Smooth muscle cell (in vitro differentiated cells): ENCODE data around the gene ST6GALNAC1. TPM values are rescaled to one million over a fixed set of nuclear protein-coding genes. Genes with fewer than 3 reads are reported as not detected.

Experiments
- DNase-seq: peaks from one replicate; lab custom pipeline; 2025; ENCODE audit not compliant: unreplicated experiment; lab: John Stamatoyannopoulos, UW
- H2AFZ ChIP-seq: fragments of 200-600 bp; sonication (generic); 2 replicates; pipeline ENCODE4 v1.6.0; 2016; ENCODE audit warnings: antibody characterized with exemption, low read depth, mild to moderate bottlenecking
- H3F3A ChIP-seq: fragments of 200-600 bp; sonication (generic); 2 replicates; pipeline ENCODE4 v1.6.0; 2017; ENCODE audit warnings: antibody characterized with exemption, low read depth
- H3K27ac ChIP-seq: fragments of 200-600 bp; sonication (generic); 2 replicates; pipeline ENCODE4 v1.5.1; 2016; ENCODE audit warnings: low read depth, mild to moderate bottlenecking
- H3K27me3 ChIP-seq: fragments of 200-600 bp; sonication (generic); 2 replicates; pipeline ENCODE4 v1.6.1; 2016; ENCODE audit warnings: low read depth, mild to moderate bottlenecking
- H3K36me3 ChIP-seq: fragments of 200-600 bp; sonication (generic); 2 replicates; pipeline ENCODE4 v1.5.1; 2016; ENCODE audit warnings: low read depth
- H3K4me1 ChIP-seq: fragments of 200-600 bp; sonication (generic); 2 replicates; pipeline ENCODE4 v1.5.1; 2016; ENCODE audit warnings: low read depth
- H3K4me2 ChIP-seq: fragments of 200-600 bp; sonication (generic); 2 replicates; pipeline ENCODE4 v1.6.0; 2016; ENCODE audit warnings: mild to moderate bottlenecking
- H3K4me3 ChIP-seq: fragments of 200-600 bp; sonication (generic); 2 replicates; pipeline ENCODE4 v1.5.1; 2016; ENCODE audit warnings: mild to moderate bottlenecking
- H3K79me2 ChIP-seq: fragments of 200-600 bp; sonication (generic); 2 replicates; pipeline ENCODE4 v1.6.0; 2016; ENCODE audit warnings: low read depth, mild to moderate bottlenecking
- H3K9ac ChIP-seq: fragments of 200-600 bp; sonication (generic); 2 replicates; pipeline ENCODE4 v1.6.0; 2016; ENCODE audit warnings: low read depth
- H3K9me3 ChIP-seq: fragments of 200-600 bp; sonication (generic); replicated peaks from 2 replicates; pipeline ENCODE4 v1.5.1; 2016; ENCODE audit warnings: low read depth
- H4K20me1 ChIP-seq: fragments of 200-600 bp; sonication (generic); 2 replicates; pipeline ENCODE4 v1.6.0; 2016; ENCODE audit warnings: low read depth
- WGBS: methylation state at CpG from one replicate; pipeline ENCODE4 v1.1.7; 2016; ENCODE audit warnings: low lambda C conversion rate; 5-methylcytosine and 5-hydroxymethylcytosine counted together
- polyA plus RNA-seq: library from polyadenylated mRNA; unstranded; fragments of >200 nt; fragmentation: Nextera tagmentation; extraction: Ambion mirVana; gene quantifications from 2 replicates; pipeline ENCODE4 v1.2.1, GENCODE V29; 2016
- total RNA-seq: library from RNA; depleted of rRNA; stranded (reverse); fragments of >200 nt; gene quantifications from 2 replicates; pipeline ENCODE4 v1.2.3, GENCODE V29; 2014
- TF ChIP-seq, protein P1 (sequence below): fragments of 200-600 bp; sonication (generic); IDR thresholded peaks from 2 replicates; pipeline ENCODE4 v1.5.1; 2017; ENCODE audit warnings: borderline replicate concordance, mild to moderate bottlenecking, antibody characterized with exemption; ENCODE audit not compliant: insufficient read depth, poor library complexity, severe bottlenecking

The ST6GALNAC1 gene
- total and polyA plus RNA-seq, 2 experiments from 2014 or later, result not detected

- Histone ChIP-seq H3K4me1 (peaks cover 19% of the 10 kb centered on the region), H3K79me2 (no peaks in the 10 kb centered on the region), H3K27ac (peak overlapping the region; percentile 58), H3K9me3 (no peaks in the 10 kb centered on the region), H2AFZ (no peak overlapping the region), H3F3A (peaks cover 13% of the 10 kb centered on the region), H4K20me1 (peaks cover 49% of the 10 kb centered on the region), H3K4me3 (no peak overlapping the region), H3K36me3 (no peaks in the 10 kb centered on the region), H3K27me3 (no peaks in the 10 kb centered on the region), H3K4me2 (peak overlapping the region; percentile 76), H3K9ac (peak overlapping the region; percentile 4)
- peak; percentile 24 for DNase-seq
- WGBS, result 34% methylated on average over 16 of the region's 16 CpGs
- TF ChIP-seq, protein P1, sequence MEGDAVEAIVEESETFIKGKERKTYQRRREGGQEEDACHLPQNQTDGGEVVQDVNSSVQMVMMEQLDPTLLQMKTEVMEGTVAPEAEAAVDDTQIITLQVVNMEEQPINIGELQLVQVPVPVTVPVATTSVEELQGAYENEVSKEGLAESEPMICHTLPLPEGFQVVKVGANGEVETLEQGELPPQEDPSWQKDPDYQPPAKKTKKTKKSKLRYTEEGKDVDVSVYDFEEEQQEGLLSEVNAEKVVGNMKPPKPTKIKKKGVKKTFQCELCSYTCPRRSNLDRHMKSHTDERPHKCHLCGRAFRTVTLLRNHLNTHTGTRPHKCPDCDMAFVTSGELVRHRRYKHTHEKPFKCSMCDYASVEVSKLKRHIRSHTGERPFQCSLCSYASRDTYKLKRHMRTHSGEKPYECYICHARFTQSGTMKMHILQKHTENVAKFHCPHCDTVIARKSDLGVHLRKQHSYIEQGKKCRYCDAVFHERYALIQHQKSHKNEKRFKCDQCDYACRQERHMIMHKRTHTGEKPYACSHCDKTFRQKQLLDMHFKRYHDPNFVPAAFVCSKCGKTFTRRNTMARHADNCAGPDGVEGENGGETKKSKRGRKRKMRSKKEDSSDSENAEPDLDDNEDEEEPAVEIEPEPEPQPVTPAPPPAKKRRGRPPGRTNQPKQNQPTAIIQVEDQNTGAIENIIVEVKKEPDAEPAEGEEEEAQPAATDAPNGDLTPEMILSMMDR, result peak; percentile 81
Measured at GRCh38 chr17:76681222-76682137, 37.9 kb upstream of the ST6GALNAC1 start.

DNA sequence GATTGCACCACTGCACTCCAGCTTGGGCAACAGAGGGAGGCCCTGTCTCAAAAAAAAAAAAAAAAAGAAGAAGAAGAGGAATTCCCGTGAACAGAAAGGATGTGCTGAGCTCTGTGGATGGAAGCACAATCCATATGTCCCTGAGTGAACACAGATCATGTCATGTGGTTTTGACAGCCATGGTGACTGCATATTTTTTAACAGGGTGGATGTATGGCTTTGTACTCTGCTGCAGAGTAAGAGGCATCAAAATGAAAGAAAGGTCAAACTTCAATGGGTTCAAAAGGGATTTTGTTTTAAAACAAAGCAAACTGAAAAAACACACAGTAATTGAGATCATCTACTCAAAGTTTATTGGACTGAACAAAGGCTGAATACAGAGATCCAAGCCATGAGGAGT lies 35.7 kb upstream of the ST6GALNAC1 start:
- WGBS, result 66% methylated on average over 1 of the region's 1 CpG

GRCh38 chr17:76678330-76678729 lies 34.8 kb upstream of the ST6GALNAC1 start:
- TF ChIP-seq, protein P1, result no peak
- Histone ChIP-seq H2AFZ (no peak overlapping the region), H3K27ac (no peak overlapping the region), H3K9me3 (no peaks in the 10 kb centered on the region), H3K36me3 (no peaks in the 10 kb centered on the region), H3K4me2 (no peak overlapping the region), H3K4me1 (peaks cover 14% of the 10 kb centered on the region), H3F3A (peaks cover 9% of the 10 kb centered on the region), H4K20me1 (peaks cover 25% of the 10 kb centered on the region), H3K4me3 (no peak overlapping the region), H3K27me3 (no peaks in the 10 kb centered on the region), H3K9ac (no peak overlapping the region), H3K79me2 (no peaks in the 10 kb centered on the region)
- WGBS, result 82% methylated on average over 12 of the region's 12 CpGs
- DNase-seq, result no peak

More for the DNA sequence above, 35.7 kb upstream of the ST6GALNAC1 start:
- Histone ChIP-seq H2AFZ (no peak overlapping the region), H3K9ac (no peak overlapping the region), H3K27ac (no peak overlapping the region), H3K9me3 (no peaks in the 10 kb centered on the region), H3F3A (peaks cover 13% of the 10 kb centered on the region), H4K20me1 (peaks cover 34% of the 10 kb centered on the region), H3K79me2 (no peaks in the 10 kb centered on the region), H3K27me3 (no peaks in the 10 kb centered on the region), H3K36me3 (no peaks in the 10 kb centered on the region), H3K4me1 (peaks cover 19% of the 10 kb centered on the region), H3K4me2 (no peak overlapping the region), H3K4me3 (no peak overlapping the region)
- no peak for DNase-seq
- TF ChIP-seq, protein P1, result no peak

- no peaks in the 10 kb centered on the region for H3K27me3 ChIP-seq
- no peaks in the 10 kb centered on the region for H3F3A ChIP-seq
- no peak for DNase-seq
- no peak overlapping the region for H3K4me3 ChIP-seq
- H3K36me3 ChIP-seq, result no peaks in the 10 kb centered on the region
- H2AFZ ChIP-seq, result no peak overlapping the region
- H3K9me3 ChIP-seq, result no peaks in the 10 kb centered on the region
- no peak overlapping the region for H3K9ac ChIP-seq
- H3K79me2 ChIP-seq, result no peaks in the 10 kb centered on the region
- H3K4me1 ChIP-seq, result peaks cover 10% of the 10 kb centered on the region
- TF ChIP-seq, protein P1, result no peak
- WGBS, result 96% methylated on average over 16 of the region's 16 CpGs
- no peak overlapping the region for H3K4me2 ChIP-seq
- H3K27ac ChIP-seq, result no peak overlapping the region
- peaks cover 16% of the 10 kb centered on the region for H4K20me1 ChIP-seq
Measured at GRCh38 chr17:76677406-76677805, 33.8 kb upstream of the ST6GALNAC1 start.
